Gastrocnemius medialis (tissue), 4 donors: ENCODE data around the gene CLCN6. TPM values are rescaled to one million over a fixed set of nuclear protein-coding genes. Genes with fewer than 3 reads are reported as not detected.

Experiments
- ATAC-seq, 2 donors: fragments of 150-250 bp; one replicate each; pipeline ENCODE4 v1.9.1; 2016
- DNase-seq, 2 donors: peaks; one replicate each; pipeline ENCODE4 v3.0.0-alpha.2; 2019
- H3K27ac ChIP-seq, 4 donors: fragments of 200-600 bp; sonication (generic); 1 replicate in 1 of 4; 2 replicates in 3 of 4; pipeline ENCODE4 v1.5.1; 2016 to 2018; ENCODE audit warnings: mild to moderate bottlenecking in 2 of 4, moderate library complexity in 1 of 4
- H3K27me3 ChIP-seq, 3 donors: fragments of 200-600 bp; sonication (generic) in 2 of 3; 1 replicate in 1 of 3; 2 replicates in 2 of 3; pipeline versions ENCODE4 v1.5.1 to v1.6.0; 2016 to 2019; ENCODE audit warnings: mild to moderate bottlenecking in 1 of 3, moderate library complexity in 1 of 3
- H3K36me3 ChIP-seq, 2 donors: fragments of 200-600 bp; sonication (generic) in 1 of 2; one replicate each; pipeline ENCODE4 v1.5.1; 2017 to 2018
- H3K4me1 ChIP-seq, 2 donors: fragments of 200-600 bp; sonication (generic) in 1 of 2; one replicate each; pipeline ENCODE4 v1.5.1; 2016 to 2017; ENCODE audit warnings: mild to moderate bottlenecking in 2 of 2
- H3K4me3 ChIP-seq, 4 donors: fragments of 200-600 bp; sonication (generic) in 3 of 4; 1 replicate in 1 of 4; 2 replicates in 3 of 4; pipeline ENCODE4 v1.5.1; 2016 to 2019; ENCODE audit warnings: mild to moderate bottlenecking in 2 of 4
- H3K9me3 ChIP-seq, 3 donors: fragments of 200-600 bp; sonication (generic) in 2 of 3; 1 replicate in 1 of 3; 2 replicates in 2 of 3; pipeline ENCODE4 v1.5.1; 2016 to 2019
- POLR2A ChIP-seq, 2 donors: fragments of 450-650 bp; IDR thresholded peaks; one replicate each; pipeline ENCODE4 v1.6.1; 2017; ENCODE audit warnings: antibody characterized with exemption in 2 of 2, mild to moderate bottlenecking in 2 of 2, moderate library complexity in 2 of 2
- in situ Hi-C, 4 donors: fragments of 200-750 bp; cut with MboI; loops; one replicate each; pipeline versions ENCODE4 v1.15.0 to v1.8.0; 2017; ENCODE audit warnings: low sequenced_read_pairs in 4 of 4
- intact Hi-C: fragments of 100-400 bp; cut with DNase I; formaldehyde crosslinking; loops from one replicate; pipeline ENCODE4 v1.15.1; 2023; ENCODE audit warnings: low total_unique reads
- total RNA-seq, 4 donors: library from RNA; depleted of rRNA; stranded (reverse); fragments of >200 nt; gene quantifications; one replicate each; pipeline versions ENCODE4 v1.1.0 to v1.2.3, GENCODE V29; 2016
- TF ChIP-seq, protein P1 (sequence below), 5 experiments: fragments of 450-650 bp in 3 of 5; fragments of 200-600 bp in 2 of 5; sonication (generic) in 2 of 5; IDR thresholded peaks in 4 of 5; conservative IDR thresholded peaks in 1 of 5; 1 replicate in 4 of 5; 2 replicates in 1 of 5; pipeline ENCODE4 v1.5.1; 2016 to 2019; ENCODE audit warnings: antibody characterized with exemption in 5 of 5, mild to moderate bottlenecking in 3 of 5, moderate library complexity in 3 of 5

CLCN6 gene
- total RNA-seq, 4 donors from 2014 or later: 7.1 to 11.9 (median 9.5) TPM

DNA sequence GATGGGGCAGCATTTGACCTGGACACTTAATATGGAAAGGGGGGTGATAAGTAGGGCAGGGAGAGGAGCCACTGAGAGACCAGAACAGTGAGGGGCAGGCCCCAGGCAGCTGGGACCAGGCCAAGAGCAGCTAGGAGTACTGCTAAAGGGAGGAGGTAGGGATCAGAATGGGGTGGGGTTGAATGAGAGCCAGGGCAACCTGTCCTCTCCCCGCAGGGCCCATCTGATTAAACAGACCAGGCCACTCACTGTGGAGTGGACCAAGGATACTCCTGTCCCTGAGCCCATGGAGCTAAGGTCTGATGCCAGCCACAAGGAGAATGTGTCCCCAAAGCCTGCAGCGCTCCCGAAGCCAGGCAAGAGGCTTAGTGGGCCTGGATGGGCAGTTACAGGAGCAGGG lies 41.9 kb upstream of the CLCN6 start:
- no peaks in the 10 kb centered on the region for H3K9me3 ChIP-seq
- intact Hi-C loops (no loop called here), in situ Hi-C loops (no loop called here)
- peaks cover 10 to 16% (median 13%) of the 10 kb centered on the region in 3 donors for H3K27me3 ChIP-seq
- no peaks in the 10 kb centered on the region for H3K36me3 ChIP-seq
- no peak for ATAC-seq
- no peak overlapping the region for H3K4me3 ChIP-seq
- TF ChIP-seq POLR2A (IDR thresholded peaks at IDR 0.05): no peak
- TF ChIP-seq, protein P1, sequence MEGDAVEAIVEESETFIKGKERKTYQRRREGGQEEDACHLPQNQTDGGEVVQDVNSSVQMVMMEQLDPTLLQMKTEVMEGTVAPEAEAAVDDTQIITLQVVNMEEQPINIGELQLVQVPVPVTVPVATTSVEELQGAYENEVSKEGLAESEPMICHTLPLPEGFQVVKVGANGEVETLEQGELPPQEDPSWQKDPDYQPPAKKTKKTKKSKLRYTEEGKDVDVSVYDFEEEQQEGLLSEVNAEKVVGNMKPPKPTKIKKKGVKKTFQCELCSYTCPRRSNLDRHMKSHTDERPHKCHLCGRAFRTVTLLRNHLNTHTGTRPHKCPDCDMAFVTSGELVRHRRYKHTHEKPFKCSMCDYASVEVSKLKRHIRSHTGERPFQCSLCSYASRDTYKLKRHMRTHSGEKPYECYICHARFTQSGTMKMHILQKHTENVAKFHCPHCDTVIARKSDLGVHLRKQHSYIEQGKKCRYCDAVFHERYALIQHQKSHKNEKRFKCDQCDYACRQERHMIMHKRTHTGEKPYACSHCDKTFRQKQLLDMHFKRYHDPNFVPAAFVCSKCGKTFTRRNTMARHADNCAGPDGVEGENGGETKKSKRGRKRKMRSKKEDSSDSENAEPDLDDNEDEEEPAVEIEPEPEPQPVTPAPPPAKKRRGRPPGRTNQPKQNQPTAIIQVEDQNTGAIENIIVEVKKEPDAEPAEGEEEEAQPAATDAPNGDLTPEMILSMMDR (IDR thresholded peaks at IDR 0.05 in 4 of 5, conservative IDR thresholded peaks at IDR 0.05 in 1 of 5): no peak
- DNase-seq: no peak
- no peaks in the 10 kb centered on the region for H3K4me1 ChIP-seq
- H3K27ac ChIP-seq: no peak overlapping the region

DNA sequence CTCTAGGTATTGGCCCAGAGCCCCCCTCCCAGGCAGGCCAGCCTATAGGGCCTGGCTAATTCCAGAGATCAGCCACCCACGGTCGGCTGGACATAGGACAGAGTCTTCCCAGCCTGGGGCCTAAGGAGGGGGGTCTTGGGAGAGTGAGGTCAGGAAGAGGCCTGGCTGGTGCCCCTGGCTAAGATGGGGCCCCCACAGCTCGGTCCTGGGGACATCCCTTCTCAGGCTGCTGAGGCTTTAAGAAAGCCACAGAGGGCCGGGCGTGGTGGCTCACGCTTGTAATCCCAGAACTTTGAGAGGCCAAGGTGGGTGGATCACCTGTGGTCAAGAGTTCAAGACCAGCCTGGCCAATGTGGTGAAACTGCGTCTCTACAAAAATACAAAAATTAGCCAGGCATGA lies 41.5 kb upstream of the CLCN6 start:
- in situ Hi-C loops (no loop called here), intact Hi-C loops (no loop called here)
- Histone ChIP-seq H3K27ac (no peak overlapping the region), H3K9me3 (no peaks in the 10 kb centered on the region), H3K36me3 (no peaks in the 10 kb centered on the region), H3K4me3 (no peak overlapping the region), H3K27me3 (peaks cover 10 to 16% (median 13%) of the 10 kb centered on the region in 3 donors), H3K4me1 (no peaks in the 10 kb centered on the region)
- ATAC-seq: no peak
- DNase-seq: no peak
- TF ChIP-seq, protein P1 (IDR thresholded peaks at IDR 0.05 in 4 of 5, conservative IDR thresholded peaks at IDR 0.05 in 1 of 5): no peak
- TF ChIP-seq POLR2A (IDR thresholded peaks at IDR 0.05): no peak

DNA sequence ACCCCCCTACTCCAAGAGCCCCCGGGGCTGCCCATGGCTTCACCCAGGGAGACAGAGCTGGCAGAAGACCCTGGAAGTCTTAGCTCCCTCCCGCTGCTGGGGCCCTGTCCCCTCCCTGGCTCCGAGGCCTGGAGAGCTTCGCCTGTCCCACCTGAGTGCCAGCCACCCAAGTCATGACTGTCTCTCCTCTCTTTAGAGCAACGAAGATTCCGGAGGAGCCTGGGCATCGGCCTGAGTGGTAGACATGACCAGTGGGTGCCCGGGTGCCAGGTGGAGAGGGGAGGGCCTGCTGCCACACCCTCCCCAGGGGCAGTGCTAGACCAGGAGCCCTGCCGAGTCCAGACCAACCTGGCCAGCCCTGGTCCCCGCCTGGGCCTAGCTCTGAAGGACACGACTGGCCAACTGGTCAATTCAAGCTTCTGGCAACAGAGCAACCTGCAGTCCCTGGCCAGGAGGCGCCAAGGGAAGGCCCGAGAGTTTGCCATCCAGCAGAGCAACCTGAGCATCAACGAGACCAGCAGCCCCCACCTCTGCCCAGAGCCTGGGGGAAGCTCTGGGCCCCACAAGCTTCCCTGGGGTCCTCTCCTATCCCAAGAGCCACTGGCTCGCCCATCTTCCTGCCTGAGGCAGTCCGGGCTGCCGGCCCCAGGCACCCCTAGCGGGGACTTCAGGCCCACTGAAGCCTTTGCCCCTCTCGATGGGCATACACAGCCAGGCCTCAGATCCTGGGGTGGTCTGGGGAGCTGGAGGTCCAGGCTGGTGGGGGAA lies 40.1 kb upstream of the CLCN6 start:
- H3K27ac ChIP-seq: no peak overlapping the region
- in situ Hi-C loops (no loop called here), intact Hi-C loops (no loop called here)
- no peaks in the 10 kb centered on the region for H3K4me1 ChIP-seq
- TF ChIP-seq, protein P1 (IDR thresholded peaks at IDR 0.05 in 4 of 5, conservative IDR thresholded peaks at IDR 0.05 in 1 of 5): no peak
- TF ChIP-seq POLR2A (IDR thresholded peaks at IDR 0.05): no peak
- ATAC-seq: no peak
- no peaks in the 10 kb centered on the region for H3K36me3 ChIP-seq
- DNase-seq: no peak
- peaks cover 10 to 16% (median 13%) of the 10 kb centered on the region in 3 donors for H3K27me3 ChIP-seq
- H3K9me3 ChIP-seq: no peaks in the 10 kb centered on the region
- no peak overlapping the region for H3K4me3 ChIP-seq

DNA sequence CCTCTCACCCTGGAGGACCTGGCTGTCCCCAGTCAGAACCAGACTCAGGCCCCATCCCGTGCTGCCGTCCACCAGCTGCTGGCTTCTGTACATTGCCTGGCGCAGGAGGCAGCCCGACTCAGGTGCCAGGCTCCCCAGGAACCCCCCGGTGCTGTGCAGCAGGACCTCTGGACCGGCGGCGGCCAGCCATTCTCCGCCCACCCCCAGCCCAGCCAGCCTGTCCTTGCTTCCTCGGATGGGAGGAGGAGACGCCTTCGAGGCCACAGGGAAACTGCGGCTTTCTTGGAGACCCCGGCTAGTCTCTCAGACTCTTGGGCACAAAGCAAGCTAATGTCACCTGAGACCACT lies 39.6 kb upstream of the CLCN6 start:
- in situ Hi-C loops (no loop called here), intact Hi-C loops (no loop called here)
- H3K9me3 ChIP-seq: no peaks in the 10 kb centered on the region
- no peaks in the 10 kb centered on the region for H3K36me3 ChIP-seq
- DNase-seq (no peak), ATAC-seq (no peak)
- H3K4me1 ChIP-seq: no peaks in the 10 kb centered on the region
- H3K27me3 ChIP-seq: peaks cover 9 to 12% (median 9%) of the 10 kb centered on the region in 3 donors
- H3K27ac ChIP-seq: no peak overlapping the region
- TF ChIP-seq, protein P1 (IDR thresholded peaks at IDR 0.05 in 4 of 5, conservative IDR thresholded peaks at IDR 0.05 in 1 of 5): no peak
- TF ChIP-seq POLR2A (IDR thresholded peaks at IDR 0.05): no peak
- no peak overlapping the region for H3K4me3 ChIP-seq
